H1 (cell line): ENCODE data around the gene NAA50. TPM values are rescaled to one million over a fixed set of nuclear protein-coding genes. Genes with fewer than 3 reads are reported as not detected.

Source experiments
- CTCF ChIA-PET: fragments of 300-600 bp; sonication (Branson Sonifier 250); formaldehyde crosslinking; loops from one replicate; lab custom pipeline; 2021; ENCODE audit not compliant: partially characterized antibody; lab: Charles Lee
- POLR2A ChIA-PET: fragments of 300-600 bp; sonication (Branson Sonifier 250); formaldehyde crosslinking; loops from one replicate; lab custom pipeline; 2021; ENCODE audit warnings: inconsistent platforms; ENCODE audit not compliant: partially characterized antibody; lab: Charles Lee
- DNase-seq, 2 experiments: peaks; one replicate each; pipeline versions ENCODE4 v3.0.0 to v3.0.0-alpha.2; 2010 to 2022; ENCODE audit warnings: low spot score in 2 of 2, low read depth in 1 of 2, mixed read lengths in 1 of 2
- FAIRE-seq: peaks from 2 replicates; lab custom pipeline; 2011; peaks lifted over from hg19 to GRCh38; lab: Jason Lieb, UNC
- H2AFZ ChIP-seq: 2 replicates; pipeline ENCODE4 v1.8.1; 2012; ENCODE audit warnings: low read length, inconsistent platforms
- H2AK5ac ChIP-seq: 2 replicates; pipeline ENCODE4 v1.6.1; 2013; ENCODE audit warnings: low read depth, low read length
- H2BK120ac ChIP-seq: replicated peaks from 2 replicates; pipeline ENCODE3; 2013; ENCODE audit warnings: low read depth, low read length, inconsistent platforms
- H2BK12ac ChIP-seq: 2 replicates; pipeline ENCODE4 v1.6.1; 2013; ENCODE audit warnings: low read depth, low read length
- H2BK15ac ChIP-seq: 2 replicates; pipeline ENCODE4 v1.6.1; 2013; ENCODE audit warnings: low read length
- H2BK20ac ChIP-seq: 2 replicates; pipeline ENCODE4 v1.6.1; 2013; ENCODE audit warnings: low read length
- H2BK5ac ChIP-seq: 2 replicates; pipeline ENCODE4 v1.6.1; 2013; ENCODE audit warnings: low read depth, low read length
- H3K14ac ChIP-seq: 2 replicates; pipeline ENCODE4 v1.6.1; 2013; ENCODE audit warnings: inconsistent platforms; ENCODE audit not compliant: insufficient read length
- H3K18ac ChIP-seq: 2 replicates; pipeline ENCODE4 v1.6.1; 2013; ENCODE audit warnings: low read length; ENCODE audit errors: extremely low read depth
- H3K23ac ChIP-seq: 2 replicates; pipeline ENCODE4 v1.6.1; 2013; ENCODE audit warnings: inconsistent platforms; ENCODE audit not compliant: insufficient read length
- H3K23me2 ChIP-seq: 2 replicates; pipeline ENCODE4 v1.6.1; 2013; ENCODE audit warnings: low read depth, low read length
- H3K27ac ChIP-seq: 2 replicates; pipeline ENCODE4 v1.6.1; 2011; ENCODE audit warnings: low read depth, low read length, inconsistent platforms
- H3K27me3 ChIP-seq, 4 experiments: replicated peaks in 1 of 4; 1 replicate in 1 of 4; 2 replicates in 3 of 4; pipeline versions ENCODE4 v1.6.1 to v1.8.1; 2011 to 2013; ENCODE audit warnings: low read length in 3 of 4, mild to moderate bottlenecking in 3 of 4, inconsistent platforms in 2 of 4, mixed read lengths in 2 of 4, moderate library complexity in 1 of 4; ENCODE audit not compliant: control insufficient read depth in 3 of 4, insufficient read depth in 3 of 4; ENCODE audit errors: extremely low read depth in 1 of 4
- H3K36me3 ChIP-seq, 4 experiments: 2 replicates each; pipeline versions ENCODE4 v1.6.1 to v1.8.1; 2011 to 2013; ENCODE audit warnings: mild to moderate bottlenecking in 4 of 4, low read length in 3 of 4, moderate library complexity in 2 of 4, control low read depth in 1 of 4, inconsistent platforms in 1 of 4; ENCODE audit not compliant: insufficient read depth in 4 of 4, control insufficient read depth in 2 of 4
- H3K4ac ChIP-seq: replicated peaks from 2 replicates; pipeline ENCODE3; 2013; ENCODE audit warnings: low read length, low read depth, mixed read lengths, inconsistent platforms; ENCODE audit not compliant: insufficient read length
- H3K4me1 ChIP-seq, 4 experiments: replicated peaks in 1 of 4; 1 replicate in 1 of 4; 2 replicates in 3 of 4; pipeline versions ENCODE4 v1.6.1 to v1.8.1; 2011 to 2013; ENCODE audit warnings: low read length in 3 of 4, inconsistent platforms in 2 of 4, mixed read lengths in 1 of 4; ENCODE audit not compliant: insufficient read depth in 4 of 4, control insufficient read depth in 3 of 4
- H3K4me2 ChIP-seq, 2 experiments: 2 replicates each; pipeline versions ENCODE4 v1.6.1 to v1.8.1; 2011 to 2013; ENCODE audit warnings: low read depth in 2 of 2, low read length in 2 of 2, control low read depth in 1 of 2, inconsistent platforms in 1 of 2, mild to moderate bottlenecking in 1 of 2; ENCODE audit not compliant: insufficient read depth in 1 of 2
- H3K4me3 ChIP-seq, 4 experiments: fragments of 200-600, 300-600 bp in 1 of 4; sonication (generic), shearing (Covaris generic), sonication (Bioruptor Twin) in 1 of 4; 2 replicates each; pipeline versions ENCODE4 v1.5.1 to v1.8.1; 2011 to 2016; ENCODE audit warnings: low read length in 4 of 4, low read depth in 3 of 4, control low read depth in 2 of 4, inconsistent platforms in 2 of 4, mild to moderate bottlenecking in 2 of 4, mixed read lengths in 1 of 4, moderate library complexity in 1 of 4; ENCODE audit not compliant: insufficient read depth in 2 of 4; ENCODE audit errors: extremely low read depth in 1 of 4
- H3K56ac ChIP-seq: replicated peaks from 2 replicates; pipeline ENCODE3; 2013; ENCODE audit warnings: low read depth, mild to moderate bottlenecking, mixed read lengths, low read length, inconsistent platforms; ENCODE audit not compliant: insufficient read length
- H3K79me1 ChIP-seq: 2 replicates; pipeline ENCODE4 v1.6.1; 2013; ENCODE audit warnings: low read depth, low read length, control low read depth
- H3K79me2 ChIP-seq, 2 experiments: 2 replicates each; pipeline versions ENCODE4 v1.6.1 to v1.8.1; 2012 to 2013; ENCODE audit warnings: low read length in 2 of 2, mild to moderate bottlenecking in 2 of 2, inconsistent platforms in 1 of 2; ENCODE audit not compliant: insufficient read depth in 2 of 2, control insufficient read depth in 1 of 2
- H3K9ac ChIP-seq, 4 experiments: replicated peaks in 1 of 4; 1 replicate in 1 of 4; 2 replicates in 3 of 4; pipeline versions ENCODE4 v1.6.1 to v1.8.1; 2011 to 2013; ENCODE audit warnings: low read depth in 3 of 4, low read length in 3 of 4, control low read depth in 2 of 4, mild to moderate bottlenecking in 2 of 4, moderate library complexity in 2 of 4, inconsistent platforms in 1 of 4; ENCODE audit errors: extremely low read depth in 1 of 4
- H3K9me3 ChIP-seq, 2 experiments: 2 replicates each; pipeline versions ENCODE4 v1.6.1 to v1.8.1; 2012 to 2013; ENCODE audit warnings: mild to moderate bottlenecking in 2 of 2, moderate library complexity in 2 of 2, control low read depth in 1 of 2, inconsistent platforms in 1 of 2, low read depth in 1 of 2, low read length in 1 of 2, mixed read lengths in 1 of 2; ENCODE audit not compliant: insufficient read depth in 2 of 2
- H4K20me1 ChIP-seq, 2 experiments: replicated peaks in 1 of 2; 2 replicates each; pipeline versions ENCODE3 to v1.8.1; 2011 to 2013; ENCODE audit warnings: inconsistent platforms in 2 of 2, low read length in 2 of 2, mild to moderate bottlenecking in 1 of 2; ENCODE audit not compliant: insufficient read depth in 2 of 2, control insufficient read depth in 1 of 2
- H4K5ac ChIP-seq: 2 replicates; pipeline ENCODE4 v1.6.1; 2013; ENCODE audit warnings: low read length, low read depth, mixed read lengths, inconsistent platforms; ENCODE audit not compliant: insufficient read length
- H4K8ac ChIP-seq: 2 replicates; pipeline ENCODE4 v1.8.0; 2013; ENCODE audit warnings: mild to moderate bottlenecking, moderate library complexity, low read length, inconsistent platforms; ENCODE audit not compliant: insufficient read depth; ENCODE audit errors: extremely low read depth
- H4K91ac ChIP-seq: replicated peaks from 2 replicates; pipeline ENCODE3; 2013; ENCODE audit warnings: low read length, mixed read lengths, inconsistent platforms; ENCODE audit not compliant: insufficient read length
- BCL11A ChIP-seq, 2 experiments: IDR thresholded peaks; one replicate each; pipeline ENCODE4 v1.6.1; 2011; ENCODE audit warnings: low read depth in 2 of 2, low read length in 2 of 2, mild to moderate bottlenecking in 2 of 2
- CBX8 ChIP-seq: fragments of 300-800, 300-1000 bp; sonication (generic); IDR thresholded peaks from 2 replicates; pipeline ENCODE4 v1.7.1; 2016; ENCODE audit warnings: low read depth, low read length, borderline replicate concordance
- CEBPB ChIP-seq: IDR thresholded peaks from 2 replicates; pipeline ENCODE4 v1.6.1; 2012; ENCODE audit warnings: low read depth, low read length
- GTF2F1 ChIP-seq: IDR thresholded peaks from 2 replicates; pipeline ENCODE4 v1.6.1; 2012; ENCODE audit warnings: low read depth, low read length, improper control_type of control experiment, borderline replicate concordance
- TAF7 ChIP-seq: optimal IDR thresholded peaks from 2 replicates; pipeline ENCODE3; 2011; ENCODE audit warnings: low read depth, mild to moderate bottlenecking, inconsistent platforms, low read length, moderate library complexity, borderline replicate concordance
- TCF12 ChIP-seq: IDR thresholded peaks from 2 replicates; pipeline ENCODE4 v1.6.1; 2011; ENCODE audit warnings: low read depth, mild to moderate bottlenecking, low read length
- WGBS, 2 experiments: shearing (Covaris generic) in 1 of 2; methylation state at CpG; one replicate each; pipeline versions ENCODE4 v1.1.6 to v1.1.7; 2013 to 2015; ENCODE audit warnings: low lambda C conversion rate in 2 of 2, mixed read lengths in 2 of 2, inconsistent platforms in 1 of 2, low coverage in 1 of 2, missing lambda C conversion rate in 1 of 2; ENCODE audit not compliant: insufficient replicate concordance in 2 of 2, insufficient coverage in 1 of 2, insufficient read length in 1 of 2; ENCODE audit errors: extremely low coverage in 1 of 2, missing lambda C conversion rate in 1 of 2; 5-methylcytosine and 5-hydroxymethylcytosine counted together
- polyA plus RNA-seq, 7 experiments: library from polyadenylated mRNA; depleted of rRNA in 3 of 7; stranded (reverse) in 5 of 7; unstranded in 2 of 7; fragments of >200 nt in 5 of 7; fragments of 200-250 nt in 2 of 7; gene quantifications; 1 replicate in 5 of 7; 2 replicates in 1 of 7; 4 replicates in 1 of 7; pipeline versions ENCODE4 v1.2.1 to v1.2.3, GENCODE V29; 2011 to 2013; ENCODE audit warnings: missing spikeins in 2 of 7, mixed read lengths in 2 of 7
- total RNA-seq: library from RNA; stranded (reverse); fragmentation: NEBNext Ultra II Directional; extraction: Animal tissue kit (Norgen Biotek cat#: 25700); gene quantifications from 2 replicates; pipeline ENCODE4 v1.2.1, GENCODE V29; 2021

NAA50 gene
- total and polyA plus RNA-seq, 2 of the 8 experiments (the other 6 are each of a cell fraction or from before 2014, with no cell fraction given) = 46.6 to 231 TPM

DNA sequence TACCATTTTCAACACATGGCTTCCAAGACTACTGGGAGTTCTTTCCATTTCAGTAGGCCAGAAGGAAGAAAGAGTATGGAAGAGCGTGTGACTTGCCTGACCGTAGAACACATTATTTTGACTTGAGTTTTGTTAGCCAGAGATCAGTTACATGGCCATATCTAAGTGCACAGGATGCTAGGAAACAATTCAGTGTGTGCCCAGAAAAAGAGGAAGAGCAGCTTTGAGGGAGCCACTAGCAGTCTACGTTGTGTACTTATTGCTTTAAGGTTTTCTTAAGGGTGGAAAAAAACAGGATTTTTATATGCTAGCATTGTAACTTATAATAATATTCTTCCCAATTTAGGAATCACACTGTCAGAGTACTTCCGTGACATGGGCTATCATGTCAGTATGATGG, 48.5 kb upstream of the NAA50 start:
- Histone ChIP-seq H3K18ac (no peak overlapping the region), H2BK5ac (no peak overlapping the region), H4K20me1 (no peaks in the 10 kb centered on the region), H2BK15ac (no peak overlapping the region), H3K56ac (no peak overlapping the region), H2AK5ac (no peak overlapping the region), H3K36me3 (peaks cover 2 to 38% (median 14%) of the 10 kb centered on the region in 4 experiments; a peak in 6 of 8 replicates), H3K27ac (no peak overlapping the region), H3K9me3 (no peaks in the 10 kb centered on the region), H2BK120ac (no peak overlapping the region), H3K4ac (no peak overlapping the region), H3K23me2 (no peaks in the 10 kb centered on the region), H3K79me2 (no peaks in the 10 kb centered on the region), H4K8ac (no peak overlapping the region), H3K14ac (no peak overlapping the region), H4K91ac (no peak overlapping the region), H3K4me1 (no peaks in the 10 kb centered on the region), H2BK12ac (no peak overlapping the region), H3K4me3 (no peak overlapping the region), H4K5ac (no peak overlapping the region), H3K23ac (no peak overlapping the region), H3K79me1 (no peaks in the 10 kb centered on the region), H3K9ac (no peak overlapping the region), H3K27me3 (no peaks in the 10 kb centered on the region), H2BK20ac (no peak overlapping the region), H3K4me2 (no peak overlapping the region), H2AFZ (no peak overlapping the region)
- WGBS, 2 experiments = 92% methylated on average over 4 of the region's 4 CpGs; no CpG with 5 or more reads in 1 of the 2 experiments
- POLR2A ChIA-PET = no interaction called here
- DNase-seq = no peak
- CTCF ChIA-PET = interaction anchor here (0.5 to 1.4 kb wide), 6 partner anchors 8 to 141 kb away, joined by 3 to 4 read pairs (median 3); no protein-coding TSS in a partner anchor
- no peak for TF ChIP-seq BCL11A (IDR thresholded peaks at IDR 0.05; ENCODE audit: low read depth in 2 of 2, low read length in 2 of 2)
- TF ChIP-seq GTF2F1 = no peak
- TF ChIP-seq TAF7 = no peak
- no peak for TF ChIP-seq TCF12
- TF ChIP-seq CEBPB = no peak
- no peak for TF ChIP-seq CBX8
- FAIRE-seq = no peak
